HG03571 (cell line): Measurements from ENCODE around the gene SDR42E2.

Experiments used
- ATAC-seq: cut with Tn5 transposase; IDR thresholded peaks from one replicate; pipeline ENCODE4 v1.9.1; 2021; ENCODE audit not compliant: unreplicated experiment

The SDR42E2 gene

DNA sequence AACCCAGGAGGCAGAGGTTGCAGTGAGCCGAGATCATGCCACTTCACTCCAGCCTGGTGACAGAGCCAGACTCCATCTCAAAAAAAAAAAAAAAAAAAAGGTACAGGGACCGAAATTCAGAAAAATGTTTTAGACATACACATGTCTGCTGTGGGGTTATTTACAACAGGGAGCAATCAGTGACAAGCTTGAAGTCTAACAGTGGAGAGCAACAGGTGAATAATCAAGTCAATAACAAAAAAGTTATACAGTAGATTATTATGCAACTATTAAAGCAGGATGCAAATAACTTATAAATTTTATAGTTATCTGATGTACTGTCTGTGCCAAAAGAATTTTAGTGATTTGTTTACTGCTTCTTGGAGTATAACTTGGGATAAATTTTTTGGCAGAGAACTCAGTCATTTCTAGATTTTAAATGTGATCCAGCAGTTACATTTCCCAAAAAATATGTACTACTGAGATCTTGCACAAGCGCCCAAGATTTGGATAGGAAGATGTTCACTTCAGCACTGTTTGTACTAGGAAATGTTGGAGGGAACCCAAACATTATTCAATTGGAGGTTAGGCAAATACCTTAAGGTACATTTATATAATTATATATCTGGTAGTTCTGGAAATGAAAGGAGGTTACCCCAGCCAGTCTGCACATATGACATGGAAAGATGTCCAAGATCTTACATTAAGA lies 77.9 kb downstream of the SDR42E2 start:
- ATAC-seq = no peak
